GM21619 (cell line): ENCODE results near the gene LDLRAD2.
"Not testable (repeated sequence)": the region's sequence is repeated elsewhere in the genome, so short reads cannot be mapped to it uniquely, and the experiment has no call there.

Source experiments
- ATAC-seq: cut with Tn5 transposase; IDR thresholded peaks from one replicate; pipeline ENCODE4 v1.9.1; 2021; ENCODE audit not compliant: unreplicated experiment

LDLRAD2 gene

DNA sequence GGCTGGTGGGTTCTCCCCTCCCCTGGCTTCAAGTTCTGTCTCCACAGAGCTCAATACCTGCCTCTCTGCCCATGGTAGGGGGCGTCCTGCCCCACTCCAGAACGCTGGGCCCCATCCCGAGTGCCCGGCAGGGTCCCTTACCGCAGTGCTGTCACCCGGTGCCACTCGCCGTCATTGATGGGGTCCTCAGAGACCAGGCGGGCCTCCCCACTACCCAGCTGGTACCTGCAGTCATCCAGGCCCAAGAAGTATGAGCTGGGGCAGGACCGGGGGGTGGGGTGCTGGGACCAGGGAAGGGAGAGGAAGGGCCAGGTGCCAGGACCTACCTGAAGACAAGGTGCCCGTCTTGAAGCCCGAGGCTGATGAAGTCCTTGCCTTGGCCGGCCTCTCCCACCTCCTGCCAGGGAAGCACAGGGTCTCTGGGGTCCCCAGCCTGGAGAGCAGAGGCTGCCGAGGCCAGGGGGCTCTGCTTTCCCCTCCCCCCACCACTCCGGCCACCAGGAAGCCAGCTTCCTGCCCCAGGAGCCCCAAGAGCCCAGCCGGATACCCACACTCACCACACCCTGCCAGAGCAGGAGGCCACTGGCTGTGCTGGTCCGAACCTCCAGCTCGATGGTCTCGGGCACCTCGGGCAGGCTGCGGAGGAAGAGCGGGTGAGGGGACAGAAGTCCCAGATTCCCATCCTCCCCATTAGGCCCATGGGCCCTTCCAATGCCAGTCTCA lies 12.1 kb downstream of the LDLRAD2 start:
- ATAC-seq = no peak

GRCh38 chr1:21824926-21825325 lies 12.9 kb downstream of the LDLRAD2 start:
- ATAC-seq = no peak

- no peak for ATAC-seq
Measured at GRCh38 chr1:21825393-21825792, 13.3 kb downstream of the LDLRAD2 start.

GRCh38 chr1:21826694-21827093 lies 14.6 kb downstream of the LDLRAD2 start:
- not testable (repeated sequence) for ATAC-seq

DNA sequence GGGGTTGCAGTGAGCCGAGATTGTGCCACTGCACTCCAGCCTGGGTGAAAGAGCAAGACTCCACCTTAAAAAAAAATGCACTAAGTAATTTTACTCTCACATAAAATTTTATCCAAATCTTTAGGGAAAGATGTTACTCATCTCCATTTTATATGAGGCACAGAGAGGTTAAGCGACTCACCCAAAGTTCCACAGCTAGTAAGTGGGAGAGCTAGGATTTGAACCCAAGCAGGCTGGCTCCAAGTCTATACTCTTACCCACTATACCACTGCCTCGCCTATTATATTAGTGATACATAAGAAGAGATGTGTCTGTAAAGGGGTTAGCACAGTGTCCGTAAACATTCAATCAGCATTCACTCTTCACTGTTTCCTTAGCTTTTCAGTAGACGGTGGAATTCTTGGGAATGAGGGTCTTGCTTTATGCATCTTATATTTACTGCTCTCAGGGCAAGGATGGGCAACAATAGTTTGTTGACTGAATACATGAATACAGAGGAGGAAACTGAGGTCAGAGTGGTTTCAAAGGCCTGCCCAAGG lies 15.1 kb downstream of the LDLRAD2 start:
- no peak for ATAC-seq

DNA sequence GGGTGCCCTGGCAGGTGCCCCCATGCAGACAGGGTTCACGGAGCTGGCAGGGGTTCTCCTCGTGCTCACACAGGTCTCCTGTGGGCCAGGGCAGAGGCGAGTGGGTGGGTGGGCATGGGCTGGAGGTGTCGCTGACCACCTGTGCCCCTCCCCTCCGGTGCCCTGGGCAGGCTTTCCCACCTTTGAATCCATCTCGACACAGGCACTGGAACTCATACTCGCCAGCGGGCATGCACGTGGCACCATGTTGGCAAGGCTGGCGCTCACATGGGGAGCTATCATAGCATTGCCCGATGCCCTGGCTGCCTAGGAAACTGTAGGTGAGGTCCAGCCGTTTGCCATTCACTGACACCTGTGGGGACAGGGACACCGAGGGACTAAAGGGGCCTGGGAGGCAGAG lies 16.0 kb downstream of the LDLRAD2 start:
- ATAC-seq = no peak

GRCh38 chr1:21828506-21829210 lies 16.6 kb downstream of the LDLRAD2 start:
- no peak for ATAC-seq

- no peak for ATAC-seq
Measured at GRCh38 chr1:21829294-21829693, 17.2 kb downstream of the LDLRAD2 start.

GRCh38 chr1:21830792-21831453 lies 18.9 kb downstream of the LDLRAD2 start:
- ATAC-seq = no peak

- ATAC-seq = no peak
Measured at GRCh38 chr1:21831454-21831970, 19.4 kb downstream of the LDLRAD2 start.

GRCh38 chr1:21833392-21833976 lies 21.4 kb downstream of the LDLRAD2 start:
- ATAC-seq = no peak

DNA sequence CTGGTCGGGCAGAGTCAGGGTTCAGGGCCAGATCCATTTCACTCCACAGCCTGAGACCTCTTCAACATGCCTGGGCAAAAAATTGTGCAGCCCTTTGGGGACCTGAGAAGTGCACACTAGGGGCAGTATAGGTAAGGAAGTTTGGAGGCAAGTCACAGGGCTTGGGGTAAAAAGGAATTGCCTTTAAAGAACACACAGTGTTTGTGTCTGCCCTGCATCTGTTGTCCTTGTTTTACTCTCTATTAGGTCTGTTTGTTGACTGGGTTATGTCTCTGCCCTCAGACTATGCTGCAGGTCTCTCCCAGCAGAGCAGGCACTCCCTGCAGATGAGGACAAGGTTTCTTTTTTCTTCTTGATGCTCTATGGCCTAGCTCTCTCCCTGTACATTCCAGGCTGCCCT lies 22.0 kb downstream of the LDLRAD2 start:
- ATAC-seq = no peak

GRCh38 chr1:21834666-21835065 lies 22.6 kb downstream of the LDLRAD2 start:
- ATAC-seq = no peak

- ATAC-seq = no peak
Measured at GRCh38 chr1:21836010-21836409, 23.9 kb downstream of the LDLRAD2 start.

DNA sequence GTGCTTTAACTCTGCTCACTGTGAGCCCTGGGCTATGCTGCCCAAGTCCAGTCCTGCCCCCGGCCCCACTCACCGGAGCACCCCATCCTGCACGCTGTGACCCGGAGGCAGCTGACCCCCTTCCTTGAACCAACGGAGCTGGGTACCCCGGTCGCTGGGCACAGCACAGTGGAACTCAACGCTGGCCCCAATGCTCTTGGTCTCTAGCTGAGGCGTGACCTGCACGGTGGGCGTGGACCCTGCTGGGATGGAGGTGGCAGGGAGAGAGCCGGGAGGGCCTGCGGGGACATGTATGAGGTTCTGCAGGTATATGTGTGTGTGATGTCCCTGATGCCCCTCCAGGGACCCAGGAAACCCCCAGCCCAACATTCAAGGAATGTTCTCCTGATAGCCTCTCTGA lies 24.7 kb downstream of the LDLRAD2 start:
- ATAC-seq = no peak

DNA sequence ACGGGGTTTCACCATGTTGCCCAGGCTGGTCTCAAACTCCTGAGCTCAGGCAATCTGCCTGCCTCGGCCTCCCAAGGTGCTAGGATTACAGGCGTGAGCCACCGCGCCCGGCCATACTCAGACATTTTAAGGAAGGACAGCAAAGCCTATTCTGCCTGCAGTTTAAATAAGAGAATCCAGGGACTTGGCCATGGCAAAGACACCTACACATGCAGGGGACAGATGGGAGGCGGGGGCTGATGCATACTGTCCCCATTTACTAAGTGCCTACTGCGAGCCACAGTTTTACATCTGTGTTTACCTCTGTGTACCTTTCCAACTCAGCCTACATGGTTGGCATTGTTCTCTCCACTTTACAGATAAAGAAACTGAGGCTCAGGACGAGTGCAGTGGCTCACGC lies 25.4 kb downstream of the LDLRAD2 start:
- no peak for ATAC-seq

DNA sequence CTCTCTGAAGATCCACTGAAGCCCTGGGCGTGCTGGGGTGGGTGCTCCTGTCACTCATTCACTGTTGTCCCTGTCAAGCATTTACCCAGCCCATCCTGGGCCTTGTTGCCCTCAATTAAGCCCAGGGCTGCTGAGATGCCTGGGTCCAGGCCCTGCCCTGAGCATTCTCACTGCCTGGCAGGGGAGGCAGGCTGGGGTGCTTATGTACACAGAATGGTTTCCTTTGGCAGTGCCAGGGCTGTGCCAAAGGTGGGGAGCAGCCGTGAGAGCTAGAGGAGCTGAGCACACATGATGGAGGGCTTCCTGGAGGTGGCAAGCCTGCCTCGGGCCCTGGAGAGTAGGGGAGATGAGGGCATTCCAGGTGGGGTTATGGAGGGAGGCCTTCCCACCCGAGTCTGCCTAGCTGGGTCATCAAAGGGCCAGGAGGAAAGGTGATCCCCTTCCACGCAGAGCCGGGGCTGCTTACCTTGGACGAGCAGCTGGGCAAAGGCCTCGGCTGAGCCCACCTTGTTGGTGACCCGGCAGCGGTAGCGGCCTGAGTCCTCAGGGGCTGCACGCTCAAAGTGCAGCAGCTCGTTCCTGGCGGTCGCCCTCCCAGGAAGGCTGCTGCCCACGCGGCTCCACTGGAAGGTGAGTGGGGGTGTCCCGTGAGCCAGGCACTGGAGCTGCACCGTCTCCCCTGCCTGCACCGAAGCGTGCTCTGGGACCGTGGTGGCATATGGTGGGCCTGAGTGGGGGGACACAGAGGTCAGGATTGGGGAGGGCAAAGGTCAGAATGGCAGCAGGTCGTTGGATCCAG lies 26.5 kb downstream of the LDLRAD2 start:
- no peak for ATAC-seq

DNA sequence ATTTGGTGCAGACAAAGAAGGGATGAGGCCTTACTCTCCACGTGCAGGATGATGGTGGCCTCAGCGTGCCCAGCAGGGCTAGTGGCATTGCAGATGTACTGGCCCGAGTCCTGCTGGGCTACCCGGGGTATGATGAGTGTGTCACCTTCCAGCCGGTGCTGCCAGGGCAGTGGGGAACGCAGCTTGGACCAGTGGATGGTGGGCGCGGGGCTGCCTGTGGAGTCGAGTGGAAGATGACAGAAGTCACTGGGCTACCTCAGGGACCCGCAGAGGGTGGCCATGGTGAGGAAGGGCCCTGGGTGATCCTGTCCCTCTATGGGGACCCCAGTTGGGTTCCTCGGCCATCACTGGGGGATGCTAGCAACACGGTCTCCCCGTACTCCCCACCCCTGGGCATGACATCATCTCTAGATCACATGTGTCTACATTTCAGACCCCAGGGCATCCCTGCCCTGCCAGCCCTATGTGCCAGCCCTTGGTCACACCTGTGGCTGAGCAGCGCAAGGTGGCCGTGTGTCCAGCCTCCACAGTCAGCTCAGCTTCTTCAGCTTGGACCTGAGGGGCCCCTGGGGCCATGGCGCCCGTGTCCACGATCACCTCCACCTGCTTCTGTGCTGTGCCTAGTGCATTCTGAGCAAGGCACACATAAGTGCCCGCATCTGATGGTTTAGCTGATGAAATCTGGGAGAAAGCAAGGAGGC lies 27.4 kb downstream of the LDLRAD2 start:
- ATAC-seq = no peak

DNA sequence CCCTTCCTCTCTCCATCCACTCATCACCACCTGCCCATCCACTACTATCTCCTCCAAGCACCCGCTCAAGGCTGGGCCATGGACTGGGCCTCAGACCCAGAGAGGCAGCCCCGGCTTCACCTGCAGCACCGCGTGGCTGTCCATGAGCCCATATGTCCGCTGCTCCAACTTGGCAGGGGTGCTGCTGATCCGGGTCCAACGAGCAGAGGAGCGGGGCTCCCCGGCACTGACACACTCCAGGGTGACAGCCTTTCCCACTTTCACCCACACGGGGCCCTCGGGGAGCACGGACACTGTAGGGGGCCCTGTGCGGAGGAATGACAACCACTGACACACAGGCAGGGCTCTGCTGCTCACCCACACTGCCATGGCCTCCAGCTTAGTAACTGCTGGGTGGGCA lies 28.9 kb downstream of the LDLRAD2 start:
- no peak for ATAC-seq
